Effector memory CD4-positive, alpha-beta T cell (primary cell): ENCODE measurements around the gene JAKMIP2.

Experiments used
- DNase-seq, 3 donors: peaks; one replicate each; pipeline ENCODE4 v3.0.0-alpha.2; 2020
- H3K27ac ChIP-seq: 2 replicates; pipeline ENCODE4 v1.7.0; 2013; ENCODE audit warnings: mild to moderate bottlenecking, low read length, moderate library complexity; ENCODE audit not compliant: insufficient read depth, poor library complexity, severe bottlenecking
- H3K27me3 ChIP-seq: replicated peaks from 2 replicates; pipeline ENCODE4 v1.7.0; 2013; ENCODE audit warnings: mild to moderate bottlenecking, low read length; ENCODE audit not compliant: insufficient read depth, control insufficient read depth, poor library complexity, severe bottlenecking
- H3K36me3 ChIP-seq: 2 replicates; pipeline ENCODE4 v1.7.0; 2013; ENCODE audit warnings: mild to moderate bottlenecking, low read length, moderate library complexity; ENCODE audit not compliant: control insufficient read depth, insufficient read depth
- H3K4me1 ChIP-seq: 2 replicates; pipeline ENCODE4 v1.7.0; 2013; ENCODE audit warnings: low read length, mild to moderate bottlenecking; ENCODE audit not compliant: control insufficient read depth, insufficient read depth, poor library complexity, severe bottlenecking
- H3K4me3 ChIP-seq: 2 replicates; pipeline ENCODE4 v1.7.0; 2013; ENCODE audit warnings: low read length, low read depth, mild to moderate bottlenecking; ENCODE audit not compliant: insufficient read depth, poor library complexity, severe bottlenecking
- H3K9me3 ChIP-seq: 2 replicates; pipeline ENCODE4 v1.7.0; 2013; ENCODE audit warnings: mild to moderate bottlenecking, low read length, moderate library complexity; ENCODE audit not compliant: control insufficient read depth

Gene JAKMIP2

DNA sequence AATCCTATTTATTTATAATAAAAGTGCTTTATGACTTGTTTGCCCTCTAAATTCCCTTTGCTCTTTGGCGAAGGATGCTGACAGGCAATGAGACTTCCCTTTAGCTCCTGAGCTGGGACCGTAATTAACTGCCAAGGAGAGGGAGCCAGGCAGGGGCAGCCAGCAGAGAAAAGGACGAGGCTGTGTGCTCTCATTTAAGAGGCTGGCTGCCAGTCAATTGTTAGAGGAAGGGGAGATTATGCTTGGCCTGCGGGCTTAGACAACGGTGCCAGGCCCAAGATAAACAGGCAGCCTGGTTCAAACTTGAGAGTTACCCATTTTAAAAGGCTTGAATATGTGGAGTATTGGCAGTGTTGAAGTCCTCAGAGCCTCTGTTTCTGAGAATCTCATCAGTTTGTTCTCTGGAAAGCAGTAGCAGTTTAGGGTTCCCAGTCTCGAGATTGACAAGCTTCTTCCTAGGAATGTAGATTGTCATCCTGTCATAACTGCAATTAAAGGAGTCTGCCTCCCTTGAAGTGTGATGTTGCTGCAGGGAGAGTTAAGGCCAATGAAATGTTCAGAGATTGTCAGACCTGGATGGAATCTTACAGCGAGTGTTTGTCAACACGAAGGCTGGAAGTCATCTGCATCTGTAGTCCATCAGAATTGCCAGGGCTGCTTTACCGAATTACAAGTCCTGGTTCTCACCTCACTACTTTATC, 113.2 kb downstream of the JAKMIP2 start:
- no peak for DNase-seq
- Histone ChIP-seq H3K9me3 (no peaks in the 10 kb centered on the region), H3K36me3 (peaks cover 3% of the 10 kb centered on the region), H3K27ac (no peak overlapping the region), H3K4me1 (no peaks in the 10 kb centered on the region), H3K4me3 (no peak overlapping the region), H3K27me3 (no peaks in the 10 kb centered on the region)

DNA sequence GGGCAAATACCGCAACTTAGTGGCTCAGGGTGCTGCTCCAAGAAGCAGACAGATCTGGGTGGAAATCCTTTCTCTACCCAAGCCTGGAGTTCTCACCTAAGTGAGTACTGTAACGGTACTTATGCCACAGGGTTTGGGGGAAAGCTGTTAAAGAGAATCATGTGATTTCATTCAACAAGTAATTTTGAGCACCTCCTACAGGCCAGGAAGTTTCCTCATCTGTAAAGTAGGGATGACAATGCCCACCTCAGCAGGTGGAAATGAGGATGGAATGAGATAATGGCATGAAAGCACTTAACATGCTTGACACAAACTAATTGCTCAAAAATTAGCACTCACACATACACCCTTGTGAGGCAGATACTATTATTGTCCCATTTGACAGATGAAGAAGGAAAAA, 114.1 kb downstream of the JAKMIP2 start:
- H3K27ac ChIP-seq: no peak overlapping the region
- H3K9me3 ChIP-seq: no peaks in the 10 kb centered on the region
- H3K36me3 ChIP-seq: peaks cover 3% of the 10 kb centered on the region
- no peaks in the 10 kb centered on the region for H3K4me1 ChIP-seq
- H3K27me3 ChIP-seq: no peaks in the 10 kb centered on the region
- no peak overlapping the region for H3K4me3 ChIP-seq
- DNase-seq: no peak

DNA sequence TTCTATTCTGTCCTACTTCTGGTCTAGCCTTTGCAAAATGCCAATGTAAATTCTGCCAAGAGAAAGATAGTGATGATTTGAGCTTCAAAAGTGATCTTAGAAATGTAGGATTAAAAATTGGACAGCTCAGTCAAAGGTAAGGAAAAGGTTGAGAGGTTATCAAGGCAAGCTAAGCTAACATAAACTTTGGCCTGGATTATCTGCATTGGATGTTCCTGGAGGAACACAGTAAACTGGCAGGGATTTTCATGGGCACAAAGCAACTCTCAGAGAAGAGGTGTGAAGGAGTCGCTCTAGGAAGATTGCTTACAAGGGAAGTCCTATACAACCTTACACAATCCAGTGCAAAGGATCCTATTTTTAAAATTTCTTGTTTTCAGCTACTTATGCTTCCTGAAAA, 115.2 kb downstream of the JAKMIP2 start:
- Histone ChIP-seq H3K9me3 (no peaks in the 10 kb centered on the region), H3K4me3 (no peak overlapping the region), H3K4me1 (no peaks in the 10 kb centered on the region), H3K27ac (no peak overlapping the region), H3K36me3 (peaks cover 3% of the 10 kb centered on the region), H3K27me3 (no peaks in the 10 kb centered on the region)
- DNase-seq: no peak

DNA sequence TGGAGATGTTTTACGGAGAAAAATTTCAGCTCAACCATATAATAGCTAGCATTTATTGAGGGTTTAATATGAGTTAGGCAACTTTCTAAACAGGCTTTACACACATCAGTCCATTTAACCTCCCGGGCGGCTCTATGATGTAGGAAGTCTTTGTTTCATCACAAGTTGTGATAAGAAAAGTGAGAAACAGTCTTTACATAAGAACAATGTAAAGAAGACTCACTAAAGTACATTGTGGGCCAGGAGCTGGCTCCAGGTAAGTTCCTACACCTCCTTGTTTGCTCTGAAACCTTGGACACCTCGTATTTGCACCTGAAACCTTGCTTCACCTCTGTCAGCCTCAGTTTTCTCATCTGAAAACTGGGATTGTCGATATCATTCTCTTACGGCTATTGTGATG, 116.1 kb downstream of the JAKMIP2 start:
- H3K27me3 ChIP-seq: no peaks in the 10 kb centered on the region
- H3K36me3 ChIP-seq: peaks cover 3% of the 10 kb centered on the region
- H3K9me3 ChIP-seq: no peaks in the 10 kb centered on the region
- no peak for DNase-seq
- no peak overlapping the region for H3K4me3 ChIP-seq
- no peaks in the 10 kb centered on the region for H3K4me1 ChIP-seq
- no peak overlapping the region for H3K27ac ChIP-seq

DNA sequence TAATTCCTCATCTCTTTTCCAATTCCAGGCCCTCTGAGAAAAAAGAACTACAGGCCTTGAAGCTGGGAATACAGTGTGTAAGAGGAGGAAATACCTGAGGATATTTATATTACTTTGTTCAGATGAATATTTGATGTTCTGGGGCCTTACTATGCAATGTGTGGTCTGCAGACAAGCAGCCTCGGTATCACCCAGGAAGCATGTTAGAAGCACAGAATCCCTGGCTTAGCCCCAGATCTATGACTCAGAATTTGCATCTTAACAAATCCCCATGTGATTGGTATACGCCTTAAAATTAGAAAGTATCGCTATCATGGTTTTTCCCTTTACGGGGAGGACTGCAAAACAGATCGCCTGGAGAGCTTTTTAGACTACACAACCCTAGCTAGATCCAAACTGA, 121.0 kb downstream of the JAKMIP2 start:
- Histone ChIP-seq H3K27ac (no peak overlapping the region), H3K4me1 (no peaks in the 10 kb centered on the region), H3K27me3 (no peaks in the 10 kb centered on the region), H3K4me3 (no peak overlapping the region), H3K36me3 (no peaks in the 10 kb centered on the region), H3K9me3 (no peaks in the 10 kb centered on the region)
- DNase-seq: no peak

DNA sequence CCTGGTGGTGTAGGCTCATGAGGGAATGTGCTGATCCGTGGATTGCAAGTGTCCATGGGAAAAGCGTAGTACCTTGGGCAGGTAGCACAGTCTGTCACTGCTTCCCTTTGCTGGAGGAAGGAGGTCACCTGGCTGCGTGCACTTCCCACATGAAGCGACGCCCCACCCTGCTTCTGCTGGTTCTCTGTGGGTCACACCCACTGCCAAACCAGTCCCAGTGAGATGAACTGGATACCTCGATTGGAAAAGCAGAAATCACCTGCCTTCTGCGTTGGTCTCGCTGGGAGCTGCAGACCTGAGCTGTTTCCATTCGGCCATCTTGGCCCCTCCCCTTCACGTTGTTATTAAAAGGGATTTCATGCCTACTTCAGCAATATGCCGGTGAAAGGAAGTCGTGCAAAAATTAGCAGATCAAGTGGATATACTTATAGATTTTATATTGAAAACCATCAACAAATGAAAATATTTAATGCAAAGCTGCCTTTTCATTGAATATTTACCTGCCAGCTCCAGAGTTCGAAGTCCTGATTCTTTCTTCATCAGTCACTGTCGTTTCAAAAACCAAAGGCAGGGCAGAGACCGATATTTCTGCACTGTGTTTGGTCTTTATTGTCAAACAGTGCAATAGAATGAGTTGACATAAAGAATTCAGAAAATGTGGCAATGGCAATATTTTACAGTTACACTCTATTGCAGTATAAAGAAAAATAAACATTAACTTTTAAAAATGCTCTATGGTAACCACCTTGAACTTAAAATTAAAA, 123.2 kb downstream of the JAKMIP2 start:
- Histone ChIP-seq H3K9me3 (no peaks in the 10 kb centered on the region), H3K27ac (no peak overlapping the region), H3K4me1 (no peaks in the 10 kb centered on the region), H3K36me3 (no peaks in the 10 kb centered on the region), H3K4me3 (no peak overlapping the region), H3K27me3 (no peaks in the 10 kb centered on the region)
- no peak for DNase-seq

DNA sequence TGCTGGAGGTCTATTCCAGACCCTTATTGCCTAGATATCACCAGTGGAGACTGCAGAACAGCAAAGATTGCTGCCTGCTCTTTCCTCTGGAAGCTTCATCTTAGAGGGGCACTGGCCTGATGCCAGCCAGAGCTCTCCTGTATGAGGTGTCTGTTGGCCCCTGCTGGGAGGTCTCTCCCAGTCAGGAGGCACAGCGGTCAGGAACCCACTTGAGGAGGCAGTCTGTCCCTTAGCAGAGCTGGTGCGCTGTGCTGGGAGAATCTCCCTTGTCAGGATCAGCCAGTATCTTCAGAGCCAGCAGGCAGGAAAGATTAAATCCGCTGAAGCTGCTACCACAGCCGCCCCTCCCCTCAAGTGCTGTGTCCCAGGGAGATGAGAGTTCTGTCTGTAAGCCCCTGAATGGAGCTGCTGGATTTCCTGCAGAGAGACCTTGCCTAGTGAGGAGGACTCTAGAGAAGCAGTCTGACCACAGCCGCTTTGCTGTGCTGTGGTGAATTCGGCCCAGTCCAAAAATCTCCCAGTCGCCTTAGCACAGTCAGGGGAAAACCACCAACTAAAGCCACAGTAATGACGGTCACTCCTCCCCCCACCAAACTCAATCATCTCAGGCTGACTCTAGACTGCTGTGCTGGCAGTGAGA, 124.1 kb downstream of the JAKMIP2 start:
- Histone ChIP-seq H3K4me3 (no peak overlapping the region), H3K4me1 (no peaks in the 10 kb centered on the region), H3K9me3 (no peaks in the 10 kb centered on the region), H3K36me3 (no peaks in the 10 kb centered on the region), H3K27ac (no peak overlapping the region), H3K27me3 (no peaks in the 10 kb centered on the region)
- no peak for DNase-seq

DNA sequence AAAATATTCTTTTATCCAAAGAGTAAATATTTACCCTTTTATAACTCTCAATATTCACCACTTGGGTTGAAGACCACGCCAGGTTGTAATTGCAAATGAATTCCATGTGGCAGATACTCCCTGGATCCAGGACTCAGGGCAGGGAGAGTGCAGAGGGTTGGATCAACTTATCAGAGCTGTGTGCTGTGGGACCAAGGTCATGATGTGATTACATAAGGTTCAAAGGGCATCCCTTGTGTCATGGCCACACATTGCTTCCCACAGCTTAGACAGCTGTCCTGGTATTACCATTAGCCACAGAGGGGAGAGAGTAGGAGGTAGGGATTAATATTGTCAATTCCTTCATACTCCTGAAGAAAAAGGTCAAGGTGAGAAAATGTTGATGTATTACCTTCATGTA, 133.9 kb downstream of the JAKMIP2 start:
- DNase-seq: no peak
- H3K4me1 ChIP-seq: no peaks in the 10 kb centered on the region
- no peaks in the 10 kb centered on the region for H3K27me3 ChIP-seq

DNA sequence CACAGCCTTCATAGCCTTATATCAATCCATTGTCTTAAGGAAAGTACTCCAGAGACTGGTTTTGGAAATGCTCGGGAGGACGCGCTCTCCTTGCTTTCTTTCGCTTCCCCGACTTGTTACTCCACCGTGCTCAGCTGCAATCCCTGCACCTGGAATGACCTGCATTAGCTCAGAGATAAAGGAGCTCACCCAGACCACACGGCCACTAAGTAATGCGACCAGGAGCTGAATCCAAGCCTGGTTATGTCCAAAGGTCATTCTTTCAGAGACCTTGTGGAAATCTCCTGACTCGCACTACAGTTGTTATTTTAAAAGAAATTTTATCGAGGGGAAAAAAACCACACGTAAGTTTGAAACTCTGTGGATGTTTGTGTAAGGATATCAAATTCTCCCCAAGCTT, 137.3 kb downstream of the JAKMIP2 start:
- Histone ChIP-seq H3K27ac (no peak overlapping the region), H3K9me3 (no peaks in the 10 kb centered on the region), H3K4me3 (no peak overlapping the region), H3K27me3 (no peaks in the 10 kb centered on the region), H3K36me3 (peaks cover 4% of the 10 kb centered on the region), H3K4me1 (no peaks in the 10 kb centered on the region)
- DNase-seq: no peak

More for the DNA sequence above, 133.9 kb downstream of the JAKMIP2 start:
- Histone ChIP-seq H3K9me3 (no peaks in the 10 kb centered on the region), H3K36me3 (no peaks in the 10 kb centered on the region), H3K4me3 (no peak overlapping the region), H3K27ac (no peak overlapping the region)

DNA sequence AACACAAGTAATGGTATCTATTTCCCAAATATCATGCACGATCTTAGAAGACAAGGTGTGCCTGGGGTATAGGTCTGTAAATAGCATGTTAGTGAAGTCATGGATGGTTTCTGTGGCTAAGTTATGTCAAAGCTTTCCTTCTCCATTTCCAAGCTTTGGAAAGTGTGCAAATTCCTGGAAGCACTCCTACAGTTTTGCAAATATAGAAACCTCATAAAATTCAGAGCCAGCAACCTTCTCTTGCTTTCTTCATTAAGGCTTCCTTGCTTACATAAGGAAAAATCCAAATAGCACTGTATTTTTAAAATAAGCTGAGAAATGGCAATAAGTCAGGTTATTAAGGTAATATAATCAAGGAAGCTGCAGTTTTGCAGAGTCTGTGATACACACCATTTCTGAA, 138.1 kb downstream of the JAKMIP2 start:
- Histone ChIP-seq H3K9me3 (no peaks in the 10 kb centered on the region), H3K4me3 (no peak overlapping the region), H3K27me3 (no peaks in the 10 kb centered on the region), H3K4me1 (no peaks in the 10 kb centered on the region), H3K27ac (no peak overlapping the region), H3K36me3 (peaks cover 4% of the 10 kb centered on the region)
- no peak for DNase-seq
